ENCODE results near the gene FOXP1.

GRCh38 chr3:71393093-71393492, 190.4 kb downstream of the FOXP1 start:
- TF ChIP-seq, protein P1, sequence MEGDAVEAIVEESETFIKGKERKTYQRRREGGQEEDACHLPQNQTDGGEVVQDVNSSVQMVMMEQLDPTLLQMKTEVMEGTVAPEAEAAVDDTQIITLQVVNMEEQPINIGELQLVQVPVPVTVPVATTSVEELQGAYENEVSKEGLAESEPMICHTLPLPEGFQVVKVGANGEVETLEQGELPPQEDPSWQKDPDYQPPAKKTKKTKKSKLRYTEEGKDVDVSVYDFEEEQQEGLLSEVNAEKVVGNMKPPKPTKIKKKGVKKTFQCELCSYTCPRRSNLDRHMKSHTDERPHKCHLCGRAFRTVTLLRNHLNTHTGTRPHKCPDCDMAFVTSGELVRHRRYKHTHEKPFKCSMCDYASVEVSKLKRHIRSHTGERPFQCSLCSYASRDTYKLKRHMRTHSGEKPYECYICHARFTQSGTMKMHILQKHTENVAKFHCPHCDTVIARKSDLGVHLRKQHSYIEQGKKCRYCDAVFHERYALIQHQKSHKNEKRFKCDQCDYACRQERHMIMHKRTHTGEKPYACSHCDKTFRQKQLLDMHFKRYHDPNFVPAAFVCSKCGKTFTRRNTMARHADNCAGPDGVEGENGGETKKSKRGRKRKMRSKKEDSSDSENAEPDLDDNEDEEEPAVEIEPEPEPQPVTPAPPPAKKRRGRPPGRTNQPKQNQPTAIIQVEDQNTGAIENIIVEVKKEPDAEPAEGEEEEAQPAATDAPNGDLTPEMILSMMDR (IDR thresholded peaks at IDR 0.05): no peak
- no peak for TF ChIP-seq POLR2A (IDR thresholded peaks at IDR 0.05)
